Mucosa of descending colon (tissue), 3 donors: Measurements from ENCODE around the gene LRRC27. TPM values are rescaled to one million over a fixed set of nuclear protein-coding genes. Genes with fewer than 3 reads are reported as not detected.
A peak's percentile ranks its signal among the peaks of the same experiment; 100 is the strongest.

Experiments
- ATAC-seq: fragments of 200-7000 bp; cut with Tn5 transposase; one replicate; pipeline ENCODE4 v1.9.1; 2020; ENCODE audit warnings: mild to moderate bottlenecking, moderate library complexity
- DNase-seq, 3 donors: peaks; one replicate each; pipeline ENCODE4 v3.0.0-alpha.2; 2020
- H3K36me3 ChIP-seq: fragments of 200-600 bp; one replicate; pipeline ENCODE4 v1.8.0; 2021; ENCODE audit warnings: low read depth, mild to moderate bottlenecking
- H3K4me1 ChIP-seq: fragments of 200-600 bp; one replicate; pipeline ENCODE4 v1.8.0; 2021; ENCODE audit warnings: low read depth, mild to moderate bottlenecking
- H3K4me3 ChIP-seq: fragments of 200-600 bp; one replicate; pipeline ENCODE4 v1.8.0; 2021; ENCODE audit warnings: mild to moderate bottlenecking
- H3K9me3 ChIP-seq: fragments of 200-600 bp; one replicate; pipeline ENCODE4 v1.8.0; 2021; ENCODE audit warnings: mild to moderate bottlenecking
- intact Hi-C, 2 donors: fragments of 100-400 bp; cut with DNase I in 1 of 2; cut with micrococcal nuclease in 1 of 2; formaldehyde crosslinking; loops; one replicate each; pipeline versions ENCODE4 v1.11.0 to v1.11.1; 2022; cut with DNase I, micrococcal nuclease
- total RNA-seq, 3 donors: library from RNA; stranded (reverse); fragmentation: NEBNext Ultra II Directional in 2 of 3; extraction: Animal tissue kit (Norgen Biotek cat#: 25700) in 2 of 3; gene quantifications; one replicate each; pipeline versions ENCODE4 v1.2.1 to v1.2.4, GENCODE V29; 2021 to 2023
- TF ChIP-seq, protein P1 (sequence below): fragments of 200-600 bp; IDR thresholded peaks from one replicate; pipeline ENCODE4 v1.8.0; 2022; ENCODE audit warnings: antibody characterized with exemption, mild to moderate bottlenecking
- donor health status: DM: no; HTN: no; CAD: no; lungs with moderate emphysema.
- donor health status: DM: no; HTN: no; CAD: no.
- donor health status: DM: no; HTN: yes; CAD: no.

Gene LRRC27
- total RNA-seq, 3 donors from 2014 or later = 6.9 to 12.2 (median 11.1) TPM

DNA sequence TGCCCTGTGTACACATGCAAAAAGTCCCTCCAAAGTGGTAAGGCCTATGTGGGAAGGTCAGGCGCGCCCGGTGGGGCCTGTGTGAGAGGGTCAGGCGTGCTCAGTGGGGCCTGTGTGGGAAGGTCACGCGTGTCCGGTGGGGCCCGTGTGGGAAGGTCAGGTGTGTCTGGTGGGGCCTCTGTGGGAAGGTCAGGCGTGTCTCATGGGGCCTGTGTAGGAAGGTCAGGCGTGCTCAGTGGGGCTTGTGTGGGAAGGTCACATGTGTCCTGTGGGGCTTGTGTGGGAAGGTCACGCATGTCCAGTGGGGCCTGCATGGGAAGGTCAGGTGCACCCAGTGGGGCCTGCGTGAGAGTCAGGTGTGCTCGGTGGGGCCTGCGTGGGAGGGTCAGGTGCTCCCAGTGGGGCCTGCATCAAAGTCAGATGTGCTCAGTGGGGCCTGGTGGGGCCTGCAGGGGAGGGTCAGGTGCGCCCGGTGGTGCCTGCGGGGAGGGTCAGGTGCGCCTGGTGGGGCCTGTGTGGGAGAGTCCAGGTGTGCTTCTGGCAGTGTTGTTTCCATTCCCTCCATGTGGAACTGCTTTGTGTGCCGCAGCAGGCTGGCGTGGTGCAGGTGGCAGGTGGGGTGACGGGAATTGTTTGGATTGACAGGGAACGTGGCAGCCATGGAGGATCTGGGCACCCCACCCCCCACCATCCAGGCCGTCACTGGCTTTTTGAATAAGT is 15.4 kb downstream of the LRRC27 start:
- no peaks in the 10 kb centered on the region for H3K4me1 ChIP-seq
- H3K9me3 ChIP-seq = peaks cover under 1% of the 10 kb centered on the region
- TF ChIP-seq, protein P1, sequence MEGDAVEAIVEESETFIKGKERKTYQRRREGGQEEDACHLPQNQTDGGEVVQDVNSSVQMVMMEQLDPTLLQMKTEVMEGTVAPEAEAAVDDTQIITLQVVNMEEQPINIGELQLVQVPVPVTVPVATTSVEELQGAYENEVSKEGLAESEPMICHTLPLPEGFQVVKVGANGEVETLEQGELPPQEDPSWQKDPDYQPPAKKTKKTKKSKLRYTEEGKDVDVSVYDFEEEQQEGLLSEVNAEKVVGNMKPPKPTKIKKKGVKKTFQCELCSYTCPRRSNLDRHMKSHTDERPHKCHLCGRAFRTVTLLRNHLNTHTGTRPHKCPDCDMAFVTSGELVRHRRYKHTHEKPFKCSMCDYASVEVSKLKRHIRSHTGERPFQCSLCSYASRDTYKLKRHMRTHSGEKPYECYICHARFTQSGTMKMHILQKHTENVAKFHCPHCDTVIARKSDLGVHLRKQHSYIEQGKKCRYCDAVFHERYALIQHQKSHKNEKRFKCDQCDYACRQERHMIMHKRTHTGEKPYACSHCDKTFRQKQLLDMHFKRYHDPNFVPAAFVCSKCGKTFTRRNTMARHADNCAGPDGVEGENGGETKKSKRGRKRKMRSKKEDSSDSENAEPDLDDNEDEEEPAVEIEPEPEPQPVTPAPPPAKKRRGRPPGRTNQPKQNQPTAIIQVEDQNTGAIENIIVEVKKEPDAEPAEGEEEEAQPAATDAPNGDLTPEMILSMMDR = no peak
- peak in 1 of 3 donors; percentile 31 for DNase-seq
- H3K4me3 ChIP-seq = no peak overlapping the region
- ATAC-seq = no peak
- no peaks in the 10 kb centered on the region for H3K36me3 ChIP-seq
- intact Hi-C loops = no loop called here

- H3K9me3 ChIP-seq = no peaks in the 10 kb centered on the region
- intact Hi-C loops = no loop called here
- H3K4me3 ChIP-seq = no peak overlapping the region
- no peaks in the 10 kb centered on the region for H3K4me1 ChIP-seq
- no peaks in the 10 kb centered on the region for H3K36me3 ChIP-seq
- DNase-seq (no peak), ATAC-seq (no peak)
- TF ChIP-seq, protein P1 = no peak
Observed at GRCh38 chr10:132347931-132348267, 15.9 kb downstream of the LRRC27 start.

GRCh38 chr10:132349766-132350165 is 17.8 kb downstream of the LRRC27 start:
- H3K36me3 ChIP-seq = no peaks in the 10 kb centered on the region

GRCh38 chr10:132350391-132350790 is 18.4 kb downstream of the LRRC27 start:
- Histone ChIP-seq H3K9me3 (no peaks in the 10 kb centered on the region), H3K36me3 (no peaks in the 10 kb centered on the region), H3K4me3 (no peak overlapping the region), H3K4me1 (no peaks in the 10 kb centered on the region)
- TF ChIP-seq, protein P1 = no peak
- DNase-seq = peak in 1 of 3 donors; percentile 25
- ATAC-seq = no peak
- intact Hi-C loops = loop anchor here (5.0 to 10.0 kb wide), 2 partner anchors 126 to 128 kb away; no protein-coding TSS in a partner anchor

More at GRCh38 chr10:132349766-132350165, 17.8 kb downstream of the LRRC27 start:
- Histone ChIP-seq H3K4me3 (no peak overlapping the region), H3K9me3 (no peaks in the 10 kb centered on the region), H3K4me1 (no peaks in the 10 kb centered on the region)
- peak in 1 of 3 donors; percentile 19 for DNase-seq
- ATAC-seq = no peak
- intact Hi-C loops = loop anchor here (5.0 to 10.0 kb wide), 2 partner anchors 125 to 127 kb away; no protein-coding TSS in a partner anchor
- TF ChIP-seq, protein P1 = no peak

DNA sequence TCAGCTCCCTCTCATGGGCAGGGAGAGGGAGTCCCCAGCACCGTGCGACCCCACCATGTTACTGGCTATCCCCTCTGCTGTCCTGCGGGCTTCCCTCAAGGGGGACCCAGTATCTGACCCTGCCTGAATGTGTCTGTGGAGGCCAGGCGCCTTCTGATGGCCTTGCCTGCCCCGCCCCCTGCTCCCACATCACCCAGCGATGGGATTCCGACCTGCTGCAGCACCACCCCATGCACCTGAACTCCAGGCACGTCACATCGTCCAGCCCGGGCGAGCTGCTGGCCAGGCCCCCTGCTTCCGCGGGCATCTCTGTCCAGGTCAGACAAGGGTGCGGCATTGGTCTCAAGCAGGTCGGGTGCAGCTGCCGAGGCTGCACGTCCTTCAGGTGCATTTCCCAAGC is 19.0 kb downstream of the LRRC27 start:
- intact Hi-C loops = loop anchor here (5.0 to 10.0 kb wide), 2 partner anchors 126 to 129 kb away; no protein-coding TSS in a partner anchor
- DNase-seq (peak in 1 of 3 donors; percentile 37), ATAC-seq (no peak)
- Histone ChIP-seq H3K36me3 (no peaks in the 10 kb centered on the region), H3K4me1 (no peaks in the 10 kb centered on the region), H3K4me3 (no peak overlapping the region), H3K9me3 (no peaks in the 10 kb centered on the region)
- TF ChIP-seq, protein P1 = no peak
